Testis (tissue), 3 donors: Measurements from ENCODE around the gene MFSD6. TPM values are rescaled to one million over a fixed set of nuclear protein-coding genes. Genes with fewer than 3 reads are reported as not detected.
"Not testable (repeated sequence)": the region's sequence is repeated elsewhere in the genome, so short reads cannot be mapped to it uniquely, and the experiment has no call there.

Source experiments
- DNase-seq: peaks from one replicate; pipeline ENCODE4 v3.0.0-alpha.2; 2019
- H3K27ac ChIP-seq, 2 donors: fragments of 200-600 bp; sonication (generic); one replicate each; pipeline ENCODE4 v1.5.1; 2019
- H3K27me3 ChIP-seq: fragments of 200-600 bp; sonication (generic); one replicate; pipeline ENCODE4 v1.5.1; 2019
- H3K36me3 ChIP-seq: fragments of 200-600 bp; sonication (generic); one replicate; pipeline ENCODE4 v1.5.1; 2017; ENCODE audit warnings: low read depth; ENCODE audit errors: missing control alignments
- H3K4me1 ChIP-seq: fragments of 200-600 bp; sonication (generic); one replicate; pipeline ENCODE4 v1.5.1; 2019
- H3K4me3 ChIP-seq, 2 donors: fragments of 200-600 bp; sonication (generic); one replicate each; pipeline ENCODE4 v1.5.1; 2017 to 2019
- H3K9me3 ChIP-seq: fragments of 200-600 bp; sonication (generic); one replicate; pipeline ENCODE4 v1.5.1; 2017
- CTCF ChIP-seq, 3 experiments: fragments of 450-650 bp in 2 of 3; fragments of 200-600 bp in 1 of 3; sonication (generic) in 1 of 3; IDR thresholded peaks; one replicate each; pipeline ENCODE4 v1.5.1; 2016 to 2019; ENCODE audit warnings: antibody characterized with exemption in 3 of 3, mild to moderate bottlenecking in 2 of 3, moderate library complexity in 1 of 3
- POLR2A ChIP-seq: fragments of 450-650 bp; IDR thresholded peaks from one replicate; pipeline ENCODE4 v1.6.1; 2017; ENCODE audit warnings: antibody characterized with exemption, mild to moderate bottlenecking, moderate library complexity
- WGBS, 2 donors: methylation state at CpG; one replicate each; pipeline ENCODE4 v1.1.5; 2018; 5-methylcytosine and 5-hydroxymethylcytosine counted together
- intact Hi-C: fragments of 100-400 bp; cut with DNase I; formaldehyde crosslinking; loops from one replicate; pipeline ENCODE4 v1.15.1; 2023; ENCODE audit warnings: low total_unique reads
- polyA plus RNA-seq: library from polyadenylated mRNA; stranded (reverse); fragments of 350-450 nt; fragmentation: Illumina TruSeq; extraction: RNeasy Lipid Tissue Mini Kit (QIAGEN cat#74804); gene quantifications from one replicate; pipeline ENCODE4 v1.2.3, GENCODE V29; 2014; ENCODE audit warnings: low read depth, low replicate concordance; ENCODE audit not compliant: insufficient read depth
- total RNA-seq, 2 donors: library from RNA; depleted of rRNA; stranded (reverse); fragments of >200 nt; gene quantifications; one replicate each; pipeline ENCODE4 v1.2.3, GENCODE V29; 2016

The MFSD6 gene
- total and polyA plus RNA-seq, 3 donors from 2014 or later: 15.0 to 47.3 (median 29.9) TPM

- Histone ChIP-seq H3K27ac (no peak overlapping the region), H3K4me3 (no peak overlapping the region), H3K36me3 (no peaks in the 10 kb centered on the region), H3K27me3 (no peaks in the 10 kb centered on the region), H3K4me1 (no peaks in the 10 kb centered on the region), H3K9me3 (no peaks in the 10 kb centered on the region)
- DNase-seq: no peak
- intact Hi-C loops: no loop called here
- TF ChIP-seq POLR2A (no peak), CTCF (IDR thresholded peaks at IDR 0.05) (no peak)
- 52 to 66% methylated on average over 1 of the region's 1 CpG for WGBS, 2 donors
Observed at GRCh38 chr2:190425221-190425866, 17.2 kb downstream of the MFSD6 start.

- Histone ChIP-seq H3K27me3 (no peaks in the 10 kb centered on the region), H3K36me3 (no peaks in the 10 kb centered on the region), H3K4me1 (no peaks in the 10 kb centered on the region), H3K9me3 (no peaks in the 10 kb centered on the region), H3K27ac (no peak overlapping the region), H3K4me3 (no peak overlapping the region)
- intact Hi-C loops: no loop called here
- DNase-seq: no peak
- TF ChIP-seq POLR2A: no peak
- no peak for TF ChIP-seq CTCF (IDR thresholded peaks at IDR 0.05)
Observed at GRCh38 chr2:190425883-190426658, 17.9 kb downstream of the MFSD6 start.

- H3K4me3 ChIP-seq, H3K27me3 ChIP-seq, DNase-seq, intact Hi-C loops, H3K9me3 ChIP-seq, H3K27ac ChIP-seq, H3K4me1 ChIP-seq, H3K36me3 ChIP-seq: not testable (repeated sequence)
- WGBS, 2 donors: 91% methylated on average over 26 of the region's 26 CpGs; no CpG with 5 or more reads in 1 of the 2 donors
Observed at GRCh38 chr2:190430866-190431265, 22.7 kb downstream of the MFSD6 start.

GRCh38 chr2:190431907-190432306 lies 23.8 kb downstream of the MFSD6 start:
- Histone ChIP-seq H3K4me3 (no peak overlapping the region), H3K27me3 (no peaks in the 10 kb centered on the region), H3K27ac (no peak overlapping the region), H3K36me3 (no peaks in the 10 kb centered on the region), H3K4me1 (no peaks in the 10 kb centered on the region), H3K9me3 (no peaks in the 10 kb centered on the region)
- intact Hi-C loops: no loop called here
- no peak for DNase-seq
- no peak for TF ChIP-seq CTCF (IDR thresholded peaks at IDR 0.05)
- no peak for TF ChIP-seq POLR2A

GRCh38 chr2:190432567-190433231 lies 24.5 kb downstream of the MFSD6 start:
- TF ChIP-seq POLR2A: no peak
- DNase-seq: no peak

More at GRCh38 chr2:190432567-190433231, 24.5 kb downstream of the MFSD6 start:
- Histone ChIP-seq H3K4me1 (no peaks in the 10 kb centered on the region), H3K36me3 (no peaks in the 10 kb centered on the region), H3K4me3 (no peak overlapping the region), H3K9me3 (no peaks in the 10 kb centered on the region), H3K27ac (no peak overlapping the region), H3K27me3 (no peaks in the 10 kb centered on the region)
- WGBS, 2 donors: 84 to 91% methylated on average over 5 of the region's 5 CpGs
- intact Hi-C loops: no loop called here
